GM18511 (cell line): ENCODE results near the gene GNE.
"Not testable (repeated sequence)": the region's sequence is repeated elsewhere in the genome, so short reads cannot be mapped to it uniquely, and the experiment has no call there.

Experiments used
- ATAC-seq: cut with Tn5 transposase; IDR thresholded peaks from one replicate; pipeline ENCODE4 v1.9.1; 2021; ENCODE audit warnings: mild to moderate bottlenecking, moderate library complexity; ENCODE audit not compliant: unreplicated experiment

The GNE gene

GRCh38 chr9:36258208-36258995 is at the start of gene GNE:
Gene GNE, minus strand, starts transcription at chr9:36258448. Its CDS starts 9,093 bp downstream, at chr9:36249355.
- peak; percentile 90 for ATAC-seq

- no peak for ATAC-seq
These were observed 48.4 kb upstream of the GNE start for GRCh38 chr9:36306471-36307306.

GRCh38 chr9:36304366-36304765 is 46.1 kb upstream of the GNE start:
- not testable (repeated sequence) for ATAC-seq

- no peak for ATAC-seq
These were observed 43.0 kb upstream of the GNE start for GRCh38 chr9:36301227-36301626.

GRCh38 chr9:36298566-36298965 is 40.3 kb upstream of the GNE start:
- no peak for ATAC-seq

- ATAC-seq, result no peak
These were observed 39.5 kb upstream of the GNE start for GRCh38 chr9:36297798-36298197.

- not testable (repeated sequence) for ATAC-seq
These were observed 36.7 kb upstream of the GNE start for GRCh38 chr9:36294996-36295395.

- ATAC-seq, result no peak
These were observed 35.7 kb upstream of the GNE start for GRCh38 chr9:36293918-36294317.

- ATAC-seq, result no peak
These were observed 34.9 kb upstream of the GNE start for GRCh38 chr9:36293171-36293570.

- no peak for ATAC-seq
These were observed 34.4 kb upstream of the GNE start for GRCh38 chr9:36292641-36293040.

- ATAC-seq, result no peak
These were observed 32.7 kb upstream of the GNE start for GRCh38 chr9:36290996-36291395.

GRCh38 chr9:36289836-36290435 is 31.7 kb upstream of the GNE start:
- no peak for ATAC-seq

- no peak for ATAC-seq
These were observed 29.8 kb upstream of the GNE start for GRCh38 chr9:36288070-36288469.

- ATAC-seq, result no peak
These were observed 28.1 kb upstream of the GNE start for GRCh38 chr9:36286388-36286787.

- no peak for ATAC-seq
These were observed 26.0 kb upstream of the GNE start for GRCh38 chr9:36284226-36284625.

- ATAC-seq, result no peak
These were observed 24.0 kb upstream of the GNE start for GRCh38 chr9:36282275-36282674.

- ATAC-seq, result no peak
These were observed 22.7 kb upstream of the GNE start for GRCh38 chr9:36280989-36281388.

- ATAC-seq, result no peak
These were observed 20.0 kb upstream of the GNE start for GRCh38 chr9:36278243-36278642.

GRCh38 chr9:36276781-36277181 is 18.5 kb upstream of the GNE start:
- no peak for ATAC-seq

GRCh38 chr9:36276254-36276653 is 18.0 kb upstream of the GNE start:
- ATAC-seq, result no peak

GRCh38 chr9:36275060-36275459 is 16.8 kb upstream of the GNE start:
- no peak for ATAC-seq

- not testable (repeated sequence) for ATAC-seq
These were observed 15.1 kb upstream of the GNE start for GRCh38 chr9:36273354-36273753.
